ENCODE measurements around the gene CCDC80.

The CCDC80 gene

GRCh38 chr3:112598731-112599130 is 42.2 kb downstream of the CCDC80 start:
- TF ChIP-seq MYC (IDR thresholded peaks at IDR 0.05; ENCODE audit: low read depth, low read length) = no peak
- no peak for TF ChIP-seq POLR2A (IDR thresholded peaks at IDR 0.05; ENCODE audit: extremely low read depth, insufficient read length)
- no peak for TF ChIP-seq MAX (IDR thresholded peaks at IDR 0.05; ENCODE audit: low read depth, low read length)
- TF ChIP-seq CTCF (IDR thresholded peaks at IDR 0.05; ENCODE audit: low read depth, low read length) = no peak
- no peak for DNase-seq (ENCODE audit: low read depth)
- H3K4me3 ChIP-seq (ENCODE audit: low read depth, low read length) = no peak overlapping the region

GRCh38 chr3:112597945-112598344 is 43.0 kb downstream of the CCDC80 start:
- no peak for DNase-seq (ENCODE audit: low read depth)
- TF ChIP-seq MYC (IDR thresholded peaks at IDR 0.05; ENCODE audit: low read depth, low read length) = no peak

GRCh38 chr3:112594856-112595255 is 46.1 kb downstream of the CCDC80 start:
- H3K4me3 ChIP-seq (ENCODE audit: low read depth, low read length) = no peak overlapping the region
- DNase-seq (ENCODE audit: low read depth) = no peak
- TF ChIP-seq CTCF (IDR thresholded peaks at IDR 0.05; ENCODE audit: low read depth, low read length) = no peak
- no peak for TF ChIP-seq MYC (IDR thresholded peaks at IDR 0.05; ENCODE audit: low read depth, low read length)
- no peak for TF ChIP-seq POLR2A (IDR thresholded peaks at IDR 0.05; ENCODE audit: extremely low read depth, insufficient read length)
- no peak for TF ChIP-seq MAX (IDR thresholded peaks at IDR 0.05; ENCODE audit: low read depth, low read length)

More at GRCh38 chr3:112597945-112598344, 43.0 kb downstream of the CCDC80 start:
- H3K4me3 ChIP-seq (ENCODE audit: low read depth, low read length) = no peak overlapping the region

GRCh38 chr3:112593258-112593657 is 47.7 kb downstream of the CCDC80 start:
- TF ChIP-seq MYC (IDR thresholded peaks at IDR 0.05; ENCODE audit: low read depth, low read length) (no peak), POLR2A (IDR thresholded peaks at IDR 0.05; ENCODE audit: extremely low read depth, insufficient read length) (no peak), CTCF (IDR thresholded peaks at IDR 0.05; ENCODE audit: low read depth, low read length) (no peak), MAX (IDR thresholded peaks at IDR 0.05; ENCODE audit: low read depth, low read length) (no peak)
- no peak for DNase-seq (ENCODE audit: low read depth)
- no peak overlapping the region for H3K4me3 ChIP-seq (ENCODE audit: low read depth, low read length)

GRCh38 chr3:112587336-112587735 is 53.6 kb downstream of the CCDC80 start:
- DNase-seq (ENCODE audit: low read depth) = peak; percentile 25
- TF ChIP-seq MYC (IDR thresholded peaks at IDR 0.05; ENCODE audit: low read depth, low read length) (no peak), POLR2A (IDR thresholded peaks at IDR 0.05; ENCODE audit: extremely low read depth, insufficient read length) (no peak), CTCF (IDR thresholded peaks at IDR 0.05; ENCODE audit: low read depth, low read length) (no peak), MAX (IDR thresholded peaks at IDR 0.05; ENCODE audit: low read depth, low read length) (no peak)
- H3K4me3 ChIP-seq (ENCODE audit: low read depth, low read length) = no peak overlapping the region

- no peak overlapping the region for H3K4me3 ChIP-seq (ENCODE audit: low read depth, low read length)
- no peak for DNase-seq (ENCODE audit: low read depth)
- no peak for TF ChIP-seq MYC (IDR thresholded peaks at IDR 0.05; ENCODE audit: low read depth, low read length)
- no peak for TF ChIP-seq CTCF (IDR thresholded peaks at IDR 0.05; ENCODE audit: low read depth, low read length)
- no peak for TF ChIP-seq POLR2A (IDR thresholded peaks at IDR 0.05; ENCODE audit: extremely low read depth, insufficient read length)
- no peak for TF ChIP-seq MAX (IDR thresholded peaks at IDR 0.05; ENCODE audit: low read depth, low read length)
Measured at GRCh38 chr3:112585782-112586181, 55.2 kb downstream of the CCDC80 start.

Measured in NB4 (cell line).